ENCODE results near the gene FMN1.

FMN1 gene

DNA sequence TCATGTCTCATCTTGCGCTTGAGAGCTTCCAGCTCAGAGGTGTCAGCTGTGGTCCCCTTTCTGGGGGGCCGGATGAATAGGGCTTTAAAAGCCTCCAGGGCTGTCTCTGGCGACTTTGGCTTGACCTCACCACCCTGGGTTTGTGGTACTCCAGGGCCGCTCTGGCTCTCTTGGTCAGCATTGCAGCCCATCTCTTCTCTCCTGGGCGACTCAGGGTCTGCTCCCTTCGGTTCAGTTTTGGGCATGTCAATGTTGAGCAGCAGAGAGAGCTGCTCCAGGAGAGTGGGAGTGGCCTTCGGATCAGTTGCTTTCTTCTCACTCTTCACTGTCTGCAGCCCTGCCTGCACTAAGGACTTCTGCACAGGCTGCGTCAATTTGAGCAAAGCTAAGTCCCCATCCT lies 127.9 kb downstream of the FMN1 start:
- DNase-seq (ENCODE audit: low read depth in 2 of 3, low spot score in 1 of 3): no peak

DNA sequence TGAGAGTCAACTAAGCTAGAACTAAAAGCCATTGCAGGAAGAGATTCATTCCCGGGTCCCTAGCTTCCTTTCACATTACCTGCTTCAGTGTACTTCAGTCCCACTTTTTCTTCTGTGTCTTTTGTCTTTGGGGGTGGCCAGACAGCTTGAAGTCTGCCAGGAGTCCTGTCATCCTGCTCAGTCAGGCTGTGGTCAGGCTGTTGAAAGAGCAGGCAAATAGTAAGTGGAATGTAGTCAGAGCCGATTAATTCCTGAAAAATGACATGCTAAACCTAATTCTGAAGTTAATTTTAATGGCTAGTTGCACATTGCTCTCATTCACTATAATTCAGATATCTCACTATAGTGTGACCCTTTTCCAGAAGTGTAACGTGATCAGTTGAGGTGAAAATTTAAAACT lies 129.6 kb downstream of the FMN1 start:
- no peak for DNase-seq (ENCODE audit: low read depth in 2 of 3, low spot score in 1 of 3)

GRCh38 chr15:33059184-33059583 lies 135.3 kb downstream of the FMN1 start:
- no peak for DNase-seq (ENCODE audit: low read depth in 2 of 3, low spot score in 1 of 3)

DNA sequence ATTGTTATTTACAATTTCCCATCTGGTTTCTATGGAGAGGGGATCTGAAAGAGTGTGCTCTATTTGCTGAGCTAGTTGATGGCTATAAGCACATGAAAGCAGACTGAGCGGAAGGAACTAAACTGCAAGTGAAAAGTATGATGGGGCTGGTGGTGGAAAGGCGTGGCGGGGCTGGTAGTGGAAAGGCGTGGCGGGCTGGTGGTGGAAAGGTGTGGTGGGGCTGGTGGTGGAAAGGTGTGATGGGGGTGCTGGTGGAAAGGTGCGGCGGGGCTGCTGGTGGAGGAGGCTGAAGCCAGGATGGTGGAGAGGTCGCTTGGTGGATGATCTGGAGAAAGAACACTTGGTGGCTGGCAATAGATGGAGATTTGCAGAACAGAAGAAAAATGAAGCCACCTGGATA lies 136.7 kb downstream of the FMN1 start:
- no peak for DNase-seq (ENCODE audit: low read depth in 2 of 3, low spot score in 1 of 3)

DNA sequence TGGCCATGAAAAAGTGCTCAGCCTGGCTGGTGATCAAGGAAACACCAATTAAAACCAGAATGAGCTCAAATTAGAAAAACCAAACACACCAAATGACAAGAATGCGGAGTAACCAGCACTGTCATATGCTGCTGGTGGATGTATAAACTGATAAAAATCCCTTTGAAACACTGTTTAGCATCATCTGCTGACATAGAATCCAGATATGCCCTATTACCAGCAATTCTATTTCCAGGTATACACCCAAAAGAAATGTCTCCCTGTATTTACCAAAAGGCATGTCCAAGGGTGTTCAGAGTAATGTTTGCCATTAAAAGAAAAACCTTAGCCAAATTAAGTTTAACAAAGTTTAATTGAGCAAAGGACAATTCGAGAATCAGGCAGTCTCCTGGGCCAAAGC lies 138.6 kb downstream of the FMN1 start:
- no peak for DNase-seq (ENCODE audit: low read depth in 2 of 3, low spot score in 1 of 3)

DNA sequence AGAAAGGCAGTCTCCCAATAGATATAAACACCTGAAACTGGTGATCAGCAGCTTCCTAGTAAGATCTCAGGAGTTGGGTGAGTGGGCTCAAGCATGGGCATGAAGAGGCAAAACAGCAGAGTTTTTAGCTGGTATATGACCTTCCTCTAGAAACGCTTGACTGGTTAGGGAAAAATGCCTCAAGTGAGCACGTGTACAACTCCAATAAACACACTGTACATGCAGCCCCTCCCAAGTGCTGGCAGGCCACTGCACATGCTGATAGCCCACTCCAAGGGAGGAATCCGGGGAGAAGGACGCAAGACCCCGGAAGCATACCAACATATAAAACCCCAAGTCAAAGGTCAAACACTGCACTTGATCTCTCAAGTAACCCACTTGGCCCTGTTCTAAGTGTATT lies 143.0 kb downstream of the FMN1 start:
- DNase-seq (ENCODE audit: low read depth in 2 of 3, low spot score in 1 of 3): no peak

- no peak for DNase-seq (ENCODE audit: low read depth in 2 of 3, low spot score in 1 of 3)
Measured at GRCh38 chr15:33048255-33048654, 146.3 kb downstream of the FMN1 start.

GRCh38 chr15:33047077-33047476 lies 147.4 kb downstream of the FMN1 start:
- no peak for DNase-seq (ENCODE audit: low read depth in 2 of 3, low spot score in 1 of 3)

DNA sequence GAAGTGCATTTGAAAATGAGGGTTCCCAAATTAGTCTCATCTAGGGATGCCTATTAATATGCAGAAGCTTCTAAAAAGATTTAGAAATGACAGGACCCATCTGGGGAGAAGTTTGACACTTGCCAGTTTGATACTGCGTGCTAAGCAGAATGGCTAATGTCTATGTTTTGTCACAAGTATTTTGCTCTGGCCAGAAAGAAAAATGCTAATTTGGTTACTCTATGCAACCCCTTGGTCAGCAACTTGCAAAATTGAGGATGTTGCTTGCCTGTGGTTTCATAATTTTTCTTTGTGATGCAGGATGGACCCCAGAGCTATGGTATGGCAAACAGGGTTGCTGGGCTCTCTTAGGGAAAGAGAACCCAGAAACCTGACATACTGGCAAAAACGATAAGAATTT lies 148.2 kb downstream of the FMN1 start:
- DNase-seq (ENCODE audit: low read depth in 2 of 3, low spot score in 1 of 3): no peak

DNA sequence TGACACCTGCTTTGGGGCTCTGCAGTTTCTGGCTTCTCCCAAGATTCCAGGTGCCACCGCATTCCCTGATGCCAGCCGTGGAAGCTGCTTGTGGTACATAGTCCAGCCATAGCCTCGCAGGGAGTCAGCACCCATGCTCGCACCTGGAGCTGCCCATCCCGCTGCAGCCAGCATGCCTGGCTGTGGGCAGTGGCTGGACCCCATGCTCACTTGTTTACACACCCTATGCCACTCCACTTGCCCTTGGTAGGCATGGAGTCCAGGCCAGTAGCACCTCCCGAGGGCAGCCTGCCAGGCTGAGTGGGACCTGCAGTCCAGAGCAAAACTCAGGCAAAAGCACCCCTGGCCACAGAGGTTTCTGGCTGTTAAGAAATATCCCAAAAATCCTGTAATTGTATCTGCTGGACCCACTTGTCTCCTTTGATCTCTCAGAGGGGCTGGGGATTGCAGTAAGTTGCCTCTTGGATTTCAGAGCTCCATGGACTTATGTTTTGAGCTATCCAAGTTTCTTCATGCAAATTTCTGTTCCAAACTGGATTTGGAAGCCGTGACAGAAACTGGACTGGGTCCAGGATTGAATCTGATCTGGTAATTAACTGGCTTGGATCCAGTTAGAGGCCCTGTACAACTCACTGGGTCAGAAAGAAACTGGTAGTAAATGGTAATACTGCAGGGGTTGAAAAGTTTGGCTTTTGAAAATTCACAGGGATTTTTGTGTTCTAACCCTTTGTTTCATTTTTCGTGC lies 149.3 kb downstream of the FMN1 start:
- no peak for DNase-seq (ENCODE audit: low read depth in 2 of 3, low spot score in 1 of 3)

DNA sequence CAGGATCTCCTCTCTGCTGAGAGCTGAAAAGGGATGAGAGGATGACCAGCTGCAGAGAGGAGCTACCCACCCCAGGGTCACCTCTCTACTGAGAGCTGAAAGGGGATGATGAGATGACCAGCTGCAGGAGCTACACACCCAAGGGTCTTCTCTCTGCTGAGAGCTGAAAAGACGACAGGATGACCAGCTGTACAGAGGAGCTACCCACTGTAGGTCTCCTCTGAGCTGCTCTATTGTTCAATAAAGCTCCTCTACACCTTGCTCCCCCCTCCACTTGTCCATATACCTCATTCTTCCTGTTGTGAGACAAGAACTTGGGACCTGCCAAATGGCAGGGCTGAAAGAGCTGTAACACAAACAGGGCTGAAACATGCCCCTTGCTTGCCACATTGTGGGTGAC lies 149.9 kb downstream of the FMN1 start:
- DNase-seq (ENCODE audit: low read depth in 2 of 3, low spot score in 1 of 3): no peak

DNA sequence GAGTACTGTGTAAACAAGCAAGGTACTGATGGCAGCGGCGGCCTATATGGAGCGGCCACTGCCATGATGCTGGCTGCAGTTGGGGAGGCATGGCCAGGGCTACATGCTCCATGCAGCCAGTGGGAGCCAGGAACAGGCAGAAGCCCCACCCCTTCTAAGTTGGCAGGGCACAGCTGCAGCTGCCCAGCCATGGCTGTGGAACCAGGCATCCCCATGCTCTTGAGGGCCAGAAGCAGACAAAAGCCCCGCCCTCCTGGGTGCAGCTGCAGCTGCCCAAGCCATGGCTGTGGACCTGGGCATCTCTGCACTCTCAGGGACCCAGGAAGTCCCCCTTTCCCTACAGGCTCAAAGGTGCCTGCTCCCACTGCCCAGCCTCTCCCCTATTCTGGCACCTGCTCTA lies 150.9 kb downstream of the FMN1 start:
- DNase-seq (ENCODE audit: low read depth in 2 of 3, low spot score in 1 of 3): no peak

GRCh38 chr15:33040496-33040895 lies 154.0 kb downstream of the FMN1 start:
- no peak for DNase-seq (ENCODE audit: low read depth in 2 of 3, low spot score in 1 of 3)

GRCh38 chr15:33034588-33034987 lies 159.9 kb downstream of the FMN1 start:
- no peak for DNase-seq (ENCODE audit: low read depth in 2 of 3, low spot score in 1 of 3)

DNA sequence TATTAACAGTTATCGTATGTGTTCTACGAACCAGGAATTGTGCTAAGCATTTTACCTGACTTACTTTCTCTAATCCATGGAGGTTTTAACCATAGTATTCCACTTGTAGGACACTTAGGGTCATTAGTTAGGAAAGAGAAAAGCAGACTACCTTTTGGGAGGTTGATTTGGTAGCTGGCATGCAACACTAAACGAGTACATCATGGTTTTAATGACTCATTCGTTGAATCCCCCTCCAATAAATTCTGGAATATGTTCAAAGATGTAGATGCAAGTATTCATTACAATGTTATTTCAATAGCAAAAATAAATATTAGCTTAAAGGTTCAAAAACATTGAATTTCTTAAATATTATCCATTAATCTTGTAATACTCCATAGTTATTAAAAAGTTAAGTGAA lies 162.5 kb downstream of the FMN1 start:
- no peak for DNase-seq (ENCODE audit: low read depth in 2 of 3, low spot score in 1 of 3)

GRCh38 chr15:33031324-33031821 lies 163.1 kb downstream of the FMN1 start:
- no peak for DNase-seq (ENCODE audit: low read depth in 2 of 3, low spot score in 1 of 3)

GRCh38 chr15:33030315-33030714 lies 164.2 kb downstream of the FMN1 start:
- DNase-seq (ENCODE audit: low read depth in 2 of 3, low spot score in 1 of 3): no peak

DNA sequence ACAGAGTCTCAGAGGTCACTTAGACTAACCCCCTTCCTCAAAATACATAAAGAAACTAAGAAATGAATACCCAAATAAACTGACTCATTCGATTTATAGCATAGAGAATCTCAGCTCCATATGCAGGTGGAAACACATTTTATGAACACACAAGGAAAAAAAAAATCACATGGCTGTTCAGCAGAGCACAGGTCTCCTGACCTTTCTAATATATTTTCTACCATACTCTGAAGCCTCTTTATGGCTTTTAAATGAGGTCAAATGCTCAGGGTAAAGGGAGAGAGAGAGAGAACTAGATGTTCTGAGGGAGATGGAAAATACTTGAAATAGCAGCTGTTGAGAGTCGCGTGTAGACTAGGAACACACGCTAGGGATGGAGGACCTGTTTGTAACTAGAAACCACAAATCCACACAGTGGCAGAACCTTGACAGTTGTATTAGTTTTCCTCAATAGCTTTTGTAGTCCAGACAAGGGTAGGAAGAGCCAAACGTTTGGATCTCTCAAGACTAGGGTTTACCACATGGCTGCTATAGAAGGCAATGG lies 165.3 kb downstream of the FMN1 start:
- DNase-seq (ENCODE audit: low read depth in 2 of 3, low spot score in 1 of 3): no peak

DNA sequence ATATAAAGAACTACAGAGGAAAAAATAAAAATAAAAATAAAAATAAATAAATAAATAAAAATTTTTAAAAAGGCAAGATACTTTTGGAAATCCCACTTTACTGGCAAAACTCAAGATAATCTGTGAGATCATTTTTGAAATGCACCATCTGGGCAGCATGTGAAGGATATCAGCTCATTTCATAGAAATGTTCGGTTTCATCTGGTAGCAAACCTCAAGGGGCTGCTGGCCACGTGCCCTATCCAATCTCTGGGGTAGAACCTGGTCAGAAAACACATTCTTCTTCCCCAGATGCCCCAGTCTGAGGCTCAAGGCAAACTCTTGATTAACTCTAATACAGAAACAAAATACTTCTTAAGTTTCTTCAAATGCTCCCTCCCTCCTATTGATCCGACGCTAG lies 166.0 kb downstream of the FMN1 start:
- no peak for DNase-seq (ENCODE audit: low read depth in 2 of 3, low spot score in 1 of 3)

- no peak for DNase-seq (ENCODE audit: low read depth in 2 of 3, low spot score in 1 of 3)
Measured at GRCh38 chr15:33027306-33028035, 167.0 kb downstream of the FMN1 start.

DNA sequence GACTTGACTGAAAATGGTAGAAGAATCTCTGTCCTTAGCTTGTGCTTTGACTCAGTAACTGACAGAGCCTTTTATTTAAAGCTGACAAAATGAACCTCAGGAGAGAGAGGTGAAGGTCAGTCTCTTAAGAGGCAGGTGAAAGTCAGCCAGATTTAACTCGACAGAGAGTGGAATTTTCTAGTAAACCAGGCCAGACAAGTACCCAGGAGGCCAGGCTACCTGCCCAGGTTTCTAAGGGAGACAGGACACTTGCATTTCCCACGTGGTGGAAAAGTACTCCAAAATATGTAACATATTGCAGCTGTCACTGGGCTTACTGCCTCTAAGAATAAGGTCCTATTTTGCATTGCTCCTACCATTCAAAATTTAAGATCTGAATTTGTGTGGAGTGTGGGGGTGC lies 167.9 kb downstream of the FMN1 start:
- DNase-seq (ENCODE audit: low read depth in 2 of 3, low spot score in 1 of 3): no peak

DNA sequence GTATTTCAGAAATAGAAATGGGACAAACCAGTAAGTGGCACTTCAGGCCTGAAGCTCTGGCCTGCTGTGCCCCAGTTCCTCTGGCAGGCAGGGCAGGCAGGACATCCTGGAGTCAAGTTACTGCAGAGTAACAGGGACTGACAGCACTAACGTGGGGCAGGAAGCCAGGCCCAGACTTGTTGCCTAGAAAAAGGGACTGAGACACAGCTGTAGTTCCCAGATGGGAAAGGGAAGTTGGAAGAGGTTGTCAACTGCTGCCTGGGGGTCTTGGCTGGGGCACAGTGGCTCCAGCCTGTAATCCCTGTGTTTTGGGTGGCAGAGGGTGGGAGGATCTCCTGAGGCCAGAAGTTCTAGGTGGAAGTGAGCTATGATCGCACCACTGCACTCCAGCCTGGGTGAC lies 171.9 kb downstream of the FMN1 start:
- DNase-seq (ENCODE audit: low read depth in 2 of 3, low spot score in 1 of 3): no peak

Data from stimulated activated CD4-positive, alpha-beta T cell treated with anti-CD3 and anti-CD28 coated beads, Interleukin-12 subunit alpha, Interleukin-12 subunit beta, amount 100 ng/mL, for 48 hours (primary cell).